Kasumi-1 (cell line): ENCODE data around the gene PARP6.
"Not testable (repeated sequence)": the region's sequence is repeated elsewhere in the genome, so short reads cannot be mapped to it uniquely, and the experiment has no call there.

Experiments used
- DNase-seq, 2 experiments: peaks; one replicate each; lab custom pipeline; 2025; lab: John Stamatoyannopoulos, UW

PARP6 gene

DNA sequence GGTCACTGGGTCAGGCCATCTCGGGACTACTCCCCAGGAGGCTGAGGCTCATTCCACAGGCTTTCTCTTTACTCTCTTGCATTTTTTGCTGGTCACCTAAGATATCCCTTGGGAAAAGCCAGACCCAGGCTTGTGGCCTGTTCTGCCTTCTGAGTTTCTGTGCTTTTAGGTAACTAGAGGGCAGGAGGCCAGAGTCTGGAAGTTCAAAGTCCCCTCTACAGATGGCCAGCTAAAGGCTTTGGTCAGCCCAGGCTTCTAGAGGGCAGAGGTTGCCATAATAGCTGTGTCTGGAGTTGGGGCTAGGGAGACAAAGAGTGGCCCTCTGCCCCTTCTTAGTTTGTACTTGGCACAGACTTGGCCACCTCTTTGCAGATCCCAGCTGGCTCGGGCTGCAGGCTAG, 8.4 kb upstream of the PARP6 start:
- no peak for DNase-seq

DNA sequence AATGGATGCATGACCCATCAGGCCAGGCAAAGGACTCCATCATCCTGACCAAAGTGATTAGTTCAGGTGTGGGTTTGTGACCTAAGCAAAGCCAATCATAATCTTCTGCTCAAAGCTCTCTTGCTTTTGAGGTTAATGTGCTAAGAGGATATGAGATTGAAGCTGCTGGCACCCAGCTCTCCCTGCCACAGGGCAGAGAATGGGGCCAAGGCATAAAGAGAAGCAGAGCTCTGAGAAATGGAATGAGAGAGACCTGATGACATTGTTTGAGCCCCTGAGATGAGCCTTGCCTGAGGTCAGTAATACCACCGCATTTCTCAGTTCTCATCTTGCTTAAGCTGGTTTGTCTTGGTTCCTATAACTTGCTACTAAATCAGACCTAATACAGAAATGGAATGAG, 6.4 kb upstream of the PARP6 start:
- DNase-seq = no peak

- DNase-seq = no peak
These were observed 4.0 kb upstream of the PARP6 start for GRCh38 chr15:72276326-72276700.

DNA sequence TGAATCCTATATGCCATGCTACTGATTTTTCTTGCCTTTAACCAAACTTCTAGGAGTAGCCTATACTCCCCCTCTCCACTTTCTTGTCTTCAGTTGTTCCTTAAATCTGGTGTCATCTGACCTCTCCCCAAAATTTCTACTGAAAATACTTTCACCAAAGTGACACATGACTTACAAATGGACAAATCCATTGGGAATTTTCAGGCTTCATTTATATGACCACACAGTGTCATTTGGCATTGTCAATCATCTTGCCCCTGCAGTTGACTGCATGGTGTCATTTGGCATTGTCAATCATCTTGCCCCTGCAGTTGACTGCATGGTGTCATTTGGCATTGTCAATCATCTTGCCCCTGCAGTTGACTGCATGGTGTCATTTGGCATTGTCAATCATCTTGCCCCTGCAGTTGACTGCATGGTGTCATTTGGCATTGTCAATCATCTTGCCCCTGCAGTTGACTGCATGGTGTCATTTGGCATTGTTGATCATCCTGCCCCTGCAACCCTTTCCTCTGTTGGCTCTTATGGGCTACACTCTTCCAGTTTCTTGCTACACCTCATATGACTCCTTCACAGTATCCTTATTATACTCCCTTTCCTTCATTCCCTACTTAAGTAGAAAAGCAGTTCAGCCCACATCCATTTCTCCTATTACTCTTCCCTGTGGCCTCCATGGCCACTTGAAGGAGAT, 3.4 kb upstream of the PARP6 start:
- not testable (repeated sequence) for DNase-seq

- DNase-seq = no peak
These were observed 621 bp upstream of the PARP6 start for GRCh38 chr15:72272997-72273352.

DNA sequence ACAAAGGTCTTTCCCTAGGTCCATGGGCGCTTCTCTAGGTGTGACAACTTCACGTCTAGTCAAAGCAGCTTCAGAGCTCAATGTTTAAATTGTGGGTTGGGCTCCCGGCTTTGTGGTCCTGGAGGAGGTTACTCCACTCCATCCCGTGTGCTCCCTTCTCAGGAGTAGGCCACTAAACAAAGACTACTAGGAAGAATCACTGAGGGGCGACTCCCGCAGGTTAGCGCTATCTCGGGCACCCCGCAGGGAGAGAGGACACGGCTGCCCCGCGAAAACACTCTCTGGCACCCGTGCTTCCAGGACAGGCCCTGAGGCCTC, 500 bp downstream of the PARP6 start:
- DNase-seq = peak in 1 of 2 experiments; percentile 29

GRCh38 chr15:72271221-72271620, 1.1 kb downstream of the PARP6 start:
- DNase-seq = no peak

DNA sequence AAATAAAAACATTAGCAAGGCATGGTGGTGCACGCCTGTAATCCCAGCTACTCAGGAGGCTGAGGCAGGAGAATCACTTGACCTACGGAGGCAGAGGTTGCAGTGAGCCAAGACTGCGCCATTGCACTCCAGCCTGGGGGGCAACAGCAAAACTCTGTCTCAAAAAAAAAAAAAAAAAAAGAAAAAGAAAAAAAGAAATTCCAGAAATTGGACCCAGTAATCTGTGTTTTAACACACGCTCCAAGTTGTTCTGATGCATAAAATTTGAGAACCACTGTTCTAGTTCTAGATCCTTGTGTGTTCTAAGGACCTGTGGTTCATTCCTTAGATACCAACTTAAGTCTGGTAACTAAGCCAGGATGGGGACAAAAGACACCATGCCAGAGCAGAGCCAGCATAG, 2.6 kb downstream of the PARP6 start:
- DNase-seq = no peak

DNA sequence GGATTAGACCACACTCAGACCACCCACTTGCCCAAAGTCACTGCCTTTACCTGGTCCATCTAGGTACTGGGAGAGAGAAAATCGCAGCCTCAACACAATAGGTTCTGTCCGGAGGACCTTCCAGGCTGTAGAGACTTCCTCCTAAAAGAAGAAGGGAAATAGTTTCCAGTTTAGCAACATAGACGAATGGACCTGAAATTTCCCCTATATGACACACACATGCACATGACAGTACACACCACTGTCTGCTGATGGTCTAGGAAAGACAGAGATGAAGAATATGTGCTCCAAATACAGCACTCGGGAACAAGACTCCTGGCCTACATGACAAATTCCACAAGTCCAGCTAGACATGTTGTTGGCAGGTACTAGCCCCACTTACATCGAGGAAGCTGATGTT, 7.3 kb downstream of the PARP6 start:
- DNase-seq = no peak

DNA sequence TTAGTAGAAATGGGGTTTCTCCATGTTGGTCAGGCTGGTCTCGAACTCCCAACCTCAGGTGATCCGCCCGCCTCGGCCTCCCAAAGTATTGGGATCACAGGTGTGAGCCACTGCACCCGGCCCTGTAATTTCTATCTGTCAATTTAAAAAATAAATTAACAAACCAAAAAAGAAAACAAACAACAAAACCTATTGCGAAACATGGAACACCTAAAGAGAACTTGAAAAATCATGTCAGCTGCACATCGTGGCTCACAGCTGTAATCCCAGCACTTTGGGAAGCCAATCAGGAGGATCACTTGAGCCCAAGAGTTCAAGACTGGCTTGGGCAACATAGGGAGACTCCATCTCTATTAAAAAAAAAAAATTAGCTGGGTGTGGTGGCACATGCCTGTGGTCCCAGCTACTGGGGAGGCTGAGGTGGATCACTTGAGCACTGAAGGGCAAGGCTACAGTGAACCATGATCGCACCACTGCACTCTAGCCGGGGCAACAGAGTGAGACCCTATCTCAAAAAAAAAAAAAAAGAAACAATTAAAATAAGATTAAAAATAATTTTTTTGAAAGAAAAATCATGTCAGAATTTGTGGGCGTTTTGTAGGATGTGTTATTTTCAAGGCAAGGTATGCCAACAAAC, 19.6 kb downstream of the PARP6 start:
- no peak for DNase-seq

- peak; percentile 37 to 41 for DNase-seq
These were observed 23.1 kb downstream of the PARP6 start for GRCh38 chr15:72249142-72249810.

DNA sequence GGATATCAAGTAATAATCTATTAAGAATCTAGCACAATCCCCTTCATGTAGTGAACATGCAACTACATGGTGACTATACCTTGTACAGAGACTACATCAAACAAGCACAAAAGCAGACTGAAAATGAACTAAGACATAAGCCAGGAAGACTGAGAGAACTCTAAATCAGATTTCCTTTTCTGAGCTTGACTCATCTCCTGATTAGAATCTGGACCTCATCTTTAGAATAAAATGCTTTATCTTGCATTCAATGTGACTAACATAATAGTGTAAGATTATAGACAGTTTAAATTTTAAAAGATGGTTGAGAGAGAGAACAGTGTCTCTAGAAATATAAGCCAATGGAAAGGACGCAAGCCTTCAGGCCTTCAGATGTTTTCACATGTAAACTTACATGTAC, 23.8 kb downstream of the PARP6 start:
- no peak for DNase-seq

GRCh38 chr15:72242775-72243370, 29.5 kb downstream of the PARP6 start:
- DNase-seq = no peak

DNA sequence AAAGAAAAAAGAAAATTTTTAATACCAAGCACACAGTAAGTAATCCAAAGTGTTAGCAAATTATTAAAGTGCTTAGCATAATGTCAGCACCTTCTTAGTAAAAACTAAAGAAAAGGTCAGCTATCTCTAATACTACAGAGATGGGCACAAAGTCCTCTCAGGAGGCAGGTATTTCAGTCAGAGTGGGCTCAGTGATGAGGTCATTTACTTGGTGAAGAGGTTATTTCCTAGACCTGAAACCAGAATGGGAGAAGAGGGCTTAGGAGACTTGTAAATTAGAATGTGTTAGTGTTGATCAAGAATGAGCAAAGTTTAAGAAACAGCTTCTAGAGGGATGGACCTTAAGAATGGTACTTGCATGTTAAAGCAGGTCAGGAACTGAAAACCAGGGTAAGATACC, 32.7 kb downstream of the PARP6 start:
- DNase-seq = no peak

DNA sequence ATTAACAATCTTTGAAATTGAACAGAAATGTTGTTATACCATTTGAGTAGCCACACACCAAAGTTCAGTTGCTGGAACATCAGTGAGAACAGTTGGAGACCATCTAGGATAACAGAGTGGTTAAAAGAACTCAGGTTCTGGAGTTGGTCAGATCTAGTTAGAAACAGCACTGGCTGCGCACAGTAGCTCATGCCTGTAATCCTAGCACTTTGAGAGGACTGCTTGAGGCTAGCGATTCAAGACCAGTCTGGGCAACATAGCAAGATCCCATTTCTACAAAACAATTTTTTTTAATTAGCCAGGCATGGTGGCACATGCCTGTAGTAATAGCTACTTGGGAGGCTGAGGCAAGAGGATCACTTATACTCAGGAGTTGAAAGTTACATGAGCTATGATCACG, 33.8 kb downstream of the PARP6 start:
- no peak for DNase-seq

DNA sequence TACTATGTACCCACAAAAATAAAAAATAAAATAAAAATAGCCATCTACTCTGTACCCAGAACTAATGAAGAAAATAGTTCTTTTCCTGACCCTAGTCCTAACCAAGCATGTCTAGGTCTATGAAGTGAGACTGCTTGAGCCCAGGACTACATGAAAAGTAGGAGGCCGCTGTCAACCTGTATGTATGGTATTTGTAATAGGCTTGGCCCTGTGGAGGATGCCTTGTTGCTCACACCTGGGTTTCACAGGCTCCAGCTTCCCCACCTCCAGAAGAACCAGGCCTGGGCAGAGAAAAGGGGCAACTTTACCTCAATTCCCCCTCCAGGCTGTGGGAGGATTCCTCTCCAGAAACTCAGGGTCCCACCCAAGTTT, 34.5 kb downstream of the PARP6 start:
- DNase-seq = no peak

DNA sequence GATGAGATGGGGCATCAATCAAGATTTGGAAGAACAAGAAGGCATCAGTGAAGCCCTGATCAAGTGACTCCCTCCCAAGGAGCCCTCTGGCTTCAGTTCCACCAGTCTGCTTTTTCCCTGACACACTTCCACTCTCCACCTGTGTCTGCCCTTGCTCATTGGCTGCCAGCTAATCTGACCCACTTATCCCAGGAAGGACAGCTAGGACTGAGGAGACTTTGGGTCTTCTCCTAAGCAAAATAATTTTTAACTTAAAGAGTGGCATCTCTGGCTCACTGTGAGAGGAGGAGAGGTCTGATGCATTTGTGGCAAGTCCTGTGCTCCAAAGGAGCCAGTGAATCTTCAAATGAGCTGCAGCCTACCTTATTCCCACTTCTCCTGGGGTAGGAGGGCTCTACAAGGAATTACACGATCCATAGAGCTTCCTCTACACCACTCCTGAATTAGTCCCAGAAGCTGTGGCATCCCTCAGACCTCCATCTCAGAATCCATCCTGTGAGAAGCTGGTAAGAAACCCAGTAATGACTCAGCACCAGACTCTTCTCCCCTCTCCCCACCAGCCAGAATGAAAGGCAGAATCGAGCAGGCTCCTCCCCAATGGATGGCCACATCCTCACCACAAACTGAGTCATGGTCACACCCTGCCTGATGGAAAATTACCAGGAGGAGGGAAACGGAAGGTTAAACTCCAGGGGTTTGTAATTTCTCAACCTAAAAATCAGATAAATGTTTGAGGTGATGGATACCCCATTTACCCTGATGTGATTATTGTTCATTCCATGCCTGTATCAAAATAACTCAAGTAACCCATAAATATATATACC, 35.1 kb downstream of the PARP6 start:
- peak; percentile 88 to 94 for DNase-seq

DNA sequence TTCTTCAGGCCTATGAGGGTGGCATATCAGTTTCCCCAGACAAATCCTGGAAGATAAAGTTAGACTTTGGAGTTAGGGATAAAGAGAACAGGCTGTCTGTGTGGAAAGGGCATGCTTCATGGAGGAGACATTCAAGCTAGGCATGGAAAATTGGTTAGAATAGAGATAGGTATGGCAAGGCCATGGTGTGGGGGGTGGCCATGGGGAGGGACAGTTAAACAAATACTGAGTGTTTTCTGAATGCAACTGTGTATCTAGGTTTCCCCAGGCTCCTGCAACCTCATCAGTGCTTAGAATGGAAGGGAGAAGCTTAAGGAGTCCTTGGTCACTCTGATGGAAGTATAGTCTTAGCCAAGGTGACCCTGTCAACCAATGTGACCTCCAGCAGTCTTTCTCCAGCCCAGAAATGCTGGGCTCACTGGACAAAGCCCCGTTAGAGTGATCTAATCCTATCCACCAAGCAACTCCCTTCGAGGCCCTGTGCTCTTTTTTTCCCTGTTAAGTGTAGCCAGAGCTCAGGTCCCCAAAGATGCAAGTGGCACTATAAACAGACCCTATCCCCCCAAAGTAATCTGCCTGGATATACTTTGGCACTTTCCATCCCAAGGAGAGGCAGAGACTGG, 35.9 kb downstream of the PARP6 start:
- no peak for DNase-seq

GRCh38 chr15:72235298-72235697, 37.1 kb downstream of the PARP6 start:
- DNase-seq = no peak

DNA sequence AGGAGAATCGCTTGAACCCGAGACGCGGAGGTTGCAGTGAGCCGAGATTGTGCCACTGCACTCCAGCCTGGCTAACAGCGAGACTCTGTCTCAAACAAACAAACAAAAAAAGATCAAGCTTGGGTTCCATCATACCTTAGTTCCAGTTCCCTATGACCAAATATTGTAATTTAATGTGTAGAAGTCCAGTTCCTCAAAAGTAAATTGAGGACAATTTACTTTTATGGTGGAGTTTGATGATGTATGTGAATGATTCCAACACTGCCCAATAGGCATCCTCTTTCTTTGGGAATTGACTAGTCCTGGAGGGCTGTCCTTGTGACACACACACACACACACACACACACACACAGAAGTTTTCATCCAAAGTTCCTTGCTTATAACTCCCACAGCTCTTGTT, 38.6 kb downstream of the PARP6 start:
- DNase-seq = no peak

DNA sequence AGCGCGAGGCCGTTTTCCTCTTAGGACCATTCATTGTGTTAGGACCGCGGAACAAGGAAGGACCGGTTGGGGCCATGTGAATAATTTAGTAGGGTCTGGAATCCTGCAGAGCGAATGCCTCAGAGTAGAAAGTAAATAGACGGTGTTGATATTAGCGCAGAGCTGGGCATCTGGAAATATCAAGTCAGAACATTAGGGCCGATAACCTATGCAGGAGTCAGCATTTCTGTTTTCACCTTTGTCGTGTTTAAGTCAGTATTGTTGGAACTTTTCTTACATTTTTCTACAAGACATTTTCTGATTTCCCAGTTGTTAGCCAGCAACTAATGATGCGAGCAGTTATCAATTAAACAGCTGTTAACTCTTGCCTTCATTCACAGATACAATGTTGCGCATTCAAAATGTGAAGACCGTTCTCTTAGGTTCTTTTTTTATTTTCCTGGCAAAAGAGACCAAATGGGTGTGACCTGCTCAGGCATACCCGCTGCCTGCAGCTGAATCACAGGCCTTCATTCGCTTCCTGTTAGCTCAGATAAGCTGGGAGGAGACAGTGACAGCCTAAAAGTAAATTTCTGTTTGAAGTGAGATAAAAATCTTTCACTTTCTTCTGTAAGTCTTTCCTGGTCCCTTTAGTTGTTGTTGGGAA, 40.4 kb downstream of the PARP6 start:
- peak in 1 of 2 experiments; percentile 70 for DNase-seq
